ENCODE data around the gene DIP2C. TPM values are rescaled to one million over a fixed set of nuclear protein-coding genes. Genes with fewer than 3 reads are reported as not detected.

DIP2C gene
- total RNA-seq, 1 donor from 2014 or later = 23.1 TPM

- Mint-ChIP-seq H3K9me3 (no peaks in the 10 kb centered on the region), H3K27ac (no peak overlapping the region), H3K4me3 (no peak overlapping the region), H3K4me1 (ENCODE audit: unreplicated experiment) (peaks cover 37% of the 10 kb centered on the region), H3K27me3 (no peaks in the 10 kb centered on the region), H3K36me3 (peaks cover 4% of the 10 kb centered on the region)
- DNase-seq (ENCODE audit: extremely low spot score, unreplicated experiment) = no peak
- no peak for TF ChIP-seq CTCF (conservative IDR thresholded peaks at IDR 0.05)
Observed at GRCh38 chr10:595473-595872, 94.0 kb downstream of the DIP2C start.

GRCh38 chr10:594584-595270 is 94.7 kb downstream of the DIP2C start:
- no peaks in the 10 kb centered on the region for H3K27me3 Mint-ChIP-seq
- peaks cover 4% of the 10 kb centered on the region for H3K36me3 Mint-ChIP-seq
- no peak overlapping the region for H3K4me3 Mint-ChIP-seq
- no peaks in the 10 kb centered on the region for H3K9me3 Mint-ChIP-seq
- peaks cover 45% of the 10 kb centered on the region for H3K4me1 Mint-ChIP-seq (ENCODE audit: unreplicated experiment)
- no peak for TF ChIP-seq CTCF (conservative IDR thresholded peaks at IDR 0.05)
- H3K27ac Mint-ChIP-seq = no peak overlapping the region
- no peak for DNase-seq (ENCODE audit: extremely low spot score, unreplicated experiment)

GRCh38 chr10:593901-594457 is 95.5 kb downstream of the DIP2C start:
- Mint-ChIP-seq H3K9me3 (no peaks in the 10 kb centered on the region), H3K4me3 (no peak overlapping the region), H3K36me3 (peaks cover 4% of the 10 kb centered on the region), H3K4me1 (ENCODE audit: unreplicated experiment) (peaks cover 49% of the 10 kb centered on the region), H3K27me3 (no peaks in the 10 kb centered on the region), H3K27ac (no peak overlapping the region)
- no peak for TF ChIP-seq CTCF (conservative IDR thresholded peaks at IDR 0.05)
- DNase-seq (ENCODE audit: extremely low spot score, unreplicated experiment) = no peak

GRCh38 chr10:593421-593820 is 96.0 kb downstream of the DIP2C start:
- Mint-ChIP-seq H3K4me3 (no peak overlapping the region), H3K9me3 (no peaks in the 10 kb centered on the region), H3K4me1 (ENCODE audit: unreplicated experiment) (peaks cover 46% of the 10 kb centered on the region), H3K27ac (no peak overlapping the region), H3K36me3 (peaks cover 4% of the 10 kb centered on the region), H3K27me3 (no peaks in the 10 kb centered on the region)
- no peak for TF ChIP-seq CTCF (conservative IDR thresholded peaks at IDR 0.05)
- DNase-seq (ENCODE audit: extremely low spot score, unreplicated experiment) = no peak

GRCh38 chr10:593016-593415 is 96.5 kb downstream of the DIP2C start:
- Mint-ChIP-seq H3K9me3 (no peaks in the 10 kb centered on the region), H3K36me3 (peaks cover 4% of the 10 kb centered on the region), H3K27ac (no peak overlapping the region), H3K4me1 (ENCODE audit: unreplicated experiment) (peaks cover 47% of the 10 kb centered on the region), H3K27me3 (no peaks in the 10 kb centered on the region), H3K4me3 (no peak overlapping the region)
- TF ChIP-seq CTCF (conservative IDR thresholded peaks at IDR 0.05) = no peak
- DNase-seq (ENCODE audit: extremely low spot score, unreplicated experiment) = no peak

Measured in type B pancreatic cell (in vitro differentiated cells).